HG03196 (cell line): ENCODE measurements around the gene LNP1.
"Not testable (repeated sequence)": the region's sequence is repeated elsewhere in the genome, so short reads cannot be mapped to it uniquely, and the experiment has no call there.

ENCODE experiments used
- ATAC-seq: cut with Tn5 transposase; IDR thresholded peaks from one replicate; pipeline ENCODE4 v1.9.1; 2021; ENCODE audit not compliant: unreplicated experiment

Gene LNP1

GRCh38 chr3:100400780-100401673 is at the start of gene LNP1, which contains the start of gene TOMM70:
Gene LNP1 (plus strand): TSS chr3:100401539. CDS start chr3:100429730, 28,191 bp downstream.
Gene TOMM70 (minus strand): TSS chr3:100401089. CDS start chr3:100400949, 140 bp downstream.
- peak; percentile 89 for ATAC-seq

GRCh38 chr3:100351770-100352169 is 49.6 kb upstream of the LNP1 start:
- ATAC-seq: not testable (repeated sequence)

- no peak for ATAC-seq
Measured at GRCh38 chr3:100352296-100353231, 48.8 kb upstream of the LNP1 start.

GRCh38 chr3:100354850-100355249 is 46.5 kb upstream of the LNP1 start:
- ATAC-seq: no peak

- no peak for ATAC-seq
Measured at GRCh38 chr3:100358413-100358812, 42.9 kb upstream of the LNP1 start.

- ATAC-seq: no peak
Measured at GRCh38 chr3:100359035-100359434, 42.3 kb upstream of the LNP1 start.

GRCh38 chr3:100360757-100361496 is 40.4 kb upstream of the LNP1 start:
- ATAC-seq: no peak

GRCh38 chr3:100361897-100362296 is 39.4 kb upstream of the LNP1 start:
- ATAC-seq: no peak

- no peak for ATAC-seq
Measured at GRCh38 chr3:100364421-100364820, 36.9 kb upstream of the LNP1 start.

- ATAC-seq: no peak
Measured at GRCh38 chr3:100366424-100366823, 34.9 kb upstream of the LNP1 start.

- no peak for ATAC-seq
Measured at GRCh38 chr3:100368441-100368840, 32.9 kb upstream of the LNP1 start.

GRCh38 chr3:100370756-100371155 is 30.6 kb upstream of the LNP1 start:
- ATAC-seq: no peak

- no peak for ATAC-seq
Measured at GRCh38 chr3:100374521-100374920, 26.8 kb upstream of the LNP1 start.

GRCh38 chr3:100376301-100376700 is 25.0 kb upstream of the LNP1 start:
- no peak for ATAC-seq

GRCh38 chr3:100384733-100385525 is 16.4 kb upstream of the LNP1 start:
- no peak for ATAC-seq

- no peak for ATAC-seq
Measured at GRCh38 chr3:100386437-100387074, 14.8 kb upstream of the LNP1 start.

- ATAC-seq: no peak
Measured at GRCh38 chr3:100389025-100389424, 12.3 kb upstream of the LNP1 start.

- ATAC-seq: no peak
Measured at GRCh38 chr3:100395679-100396431, 5.5 kb upstream of the LNP1 start.

- no peak for ATAC-seq
Measured at GRCh38 chr3:100396967-100397366, 4.4 kb upstream of the LNP1 start.
